Measurements from ENCODE around the gene OAT.

OAT gene

GRCh38 chr10:124417895-124418725, 613 bp downstream of the OAT start:
- Mint-ChIP-seq H3K27me3 (ENCODE audit: low read depth, poor library complexity) (peaks cover 41% of the 10 kb centered on the region), H3K9me3 (no peaks in the 10 kb centered on the region), H3K27ac (peak overlapping the region; percentile 57), H3K4me1 (peaks cover 21% of the 10 kb centered on the region), H3K4me3 (peak overlapping the region; percentile 86), H3K36me3 (ENCODE audit: low read depth) (no peaks in the 10 kb centered on the region)
- TF ChIP-seq CTCF (IDR thresholded peaks at IDR 0.05) = no peak
- DNase-seq = peak; percentile 75

GRCh38 chr10:124416733-124417132, 2.0 kb downstream of the OAT start:
- Mint-ChIP-seq H3K27ac (no peak overlapping the region), H3K9me3 (no peaks in the 10 kb centered on the region), H3K4me1 (peaks cover 21% of the 10 kb centered on the region), H3K4me3 (peak overlapping the region; percentile 86), H3K36me3 (ENCODE audit: low read depth) (peaks cover 6% of the 10 kb centered on the region), H3K27me3 (ENCODE audit: low read depth, poor library complexity) (peaks cover 32% of the 10 kb centered on the region)
- DNase-seq = no peak
- no peak for TF ChIP-seq CTCF (IDR thresholded peaks at IDR 0.05)

GRCh38 chr10:124415210-124415609, 3.5 kb downstream of the OAT start:
- Mint-ChIP-seq H3K27me3 (ENCODE audit: low read depth, poor library complexity) (peaks cover 22% of the 10 kb centered on the region), H3K27ac (no peak overlapping the region), H3K9me3 (no peaks in the 10 kb centered on the region), H3K4me1 (peaks cover 21% of the 10 kb centered on the region), H3K36me3 (ENCODE audit: low read depth) (peaks cover 18% of the 10 kb centered on the region), H3K4me3 (no peak overlapping the region)
- TF ChIP-seq CTCF (IDR thresholded peaks at IDR 0.05) = no peak
- DNase-seq = no peak

- Mint-ChIP-seq H3K27ac (no peak overlapping the region), H3K4me3 (no peak overlapping the region), H3K36me3 (ENCODE audit: low read depth) (peaks cover 24% of the 10 kb centered on the region), H3K4me1 (peaks cover 17% of the 10 kb centered on the region), H3K9me3 (no peaks in the 10 kb centered on the region), H3K27me3 (ENCODE audit: low read depth, poor library complexity) (peaks cover 11% of the 10 kb centered on the region)
- DNase-seq = no peak
- no peak for TF ChIP-seq CTCF (IDR thresholded peaks at IDR 0.05)
These were observed 4.6 kb downstream of the OAT start for GRCh38 chr10:124414076-124414475.

GRCh38 chr10:124409696-124410095, 9.0 kb downstream of the OAT start:
- Mint-ChIP-seq H3K36me3 (ENCODE audit: low read depth) (peaks cover 50% of the 10 kb centered on the region), H3K27ac (no peak overlapping the region), H3K9me3 (no peaks in the 10 kb centered on the region), H3K4me3 (no peak overlapping the region), H3K27me3 (ENCODE audit: low read depth, poor library complexity) (peaks cover 3% of the 10 kb centered on the region), H3K4me1 (no peaks in the 10 kb centered on the region)
- TF ChIP-seq CTCF (IDR thresholded peaks at IDR 0.05) = no peak
- no peak for DNase-seq

- H3K27me3 Mint-ChIP-seq (ENCODE audit: low read depth, poor library complexity) = peaks cover 3% of the 10 kb centered on the region
- H3K9me3 Mint-ChIP-seq = no peaks in the 10 kb centered on the region
- H3K4me3 Mint-ChIP-seq = no peak overlapping the region
- H3K27ac Mint-ChIP-seq = no peak overlapping the region
- DNase-seq = no peak
- peaks cover 6% of the 10 kb centered on the region for H3K4me1 Mint-ChIP-seq
- no peak for TF ChIP-seq CTCF (IDR thresholded peaks at IDR 0.05)
- peaks cover 56% of the 10 kb centered on the region for H3K36me3 Mint-ChIP-seq (ENCODE audit: low read depth)
These were observed 10.4 kb downstream of the OAT start for GRCh38 chr10:124408357-124408756.

Measured in nephron progenitor cell (in vitro differentiated cells).